Measurements from ENCODE around the gene PTHLH. TPM values are rescaled to one million over a fixed set of nuclear protein-coding genes. Genes with fewer than 3 reads are reported as not detected.

Gene PTHLH
- polyA plus RNA-seq, 1 of the 3 experiments (the other 2 are of a cell fraction): 29.0 TPM

DNA sequence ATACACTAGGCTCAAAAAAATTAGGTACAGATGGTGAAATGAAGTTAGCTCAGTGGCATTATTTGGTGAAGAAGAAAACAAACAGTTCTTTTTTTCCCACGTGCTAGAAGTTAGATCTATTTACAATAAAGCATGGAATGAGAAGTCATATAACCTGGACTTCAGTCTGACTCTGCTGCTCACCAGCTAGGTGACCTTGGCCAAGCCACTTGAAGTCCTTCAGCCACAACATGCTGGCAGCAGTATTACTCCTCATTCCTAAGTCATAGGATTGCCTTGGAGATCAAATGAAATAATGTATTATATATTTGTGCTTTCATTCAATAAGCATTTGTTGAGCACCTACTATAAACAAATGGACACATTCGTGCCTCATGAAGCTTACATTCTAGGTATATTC, 45.2 kb downstream of the PTHLH start:
- Histone ChIP-seq H3K9me3 (no peaks in the 10 kb centered on the region), H3K9me2 (no peaks in the 10 kb centered on the region), H3F3A (replicated peaks; ENCODE audit: insufficient read depth) (peaks cover 10% of the 10 kb centered on the region), H3K27me3 (ENCODE audit: insufficient read depth) (no peaks in the 10 kb centered on the region), H3K4me1 (ENCODE audit: control insufficient read depth in 1 of 2, insufficient read depth in 2 of 2, low read depth in 1 of 2, low read length in 1 of 2) (no peaks in the 10 kb centered on the region), H3K9ac (no peak overlapping the region), H3K79me2 (ENCODE audit: insufficient read depth) (no peaks in the 10 kb centered on the region), H4K20me1 (ENCODE audit: insufficient read depth) (no peaks in the 10 kb centered on the region), H3K27ac (ENCODE audit: low read depth in 2 of 2, low read length in 1 of 2) (no peak overlapping the region), H3K4me2 (no peak overlapping the region), H3K4me3 (ENCODE audit: low read depth in 2 of 2, low read length in 1 of 2) (no peak overlapping the region), H2AFZ (ENCODE audit: low read depth) (no peak overlapping the region), H3K36me3 (replicated peaks in 1 of 2; ENCODE audit: control insufficient read depth in 1 of 2, insufficient read depth in 2 of 2, low read length in 1 of 2) (no peaks in the 10 kb centered on the region)
- no peak for DNase-seq
- WGBS (ENCODE audit: low lambda C conversion rate): 24% methylated on average over 2 of the region's 2 CpGs
- POLR2A ChIA-PET: no interaction called here
- CTCF ChIA-PET: interaction anchor here (1.8 kb wide), 1 partner anchor 13 kb away, joined by 9 read pairs; no protein-coding TSS in a partner anchor
- TF ChIP-seq FOXM1 (IDR thresholded peaks at IDR 0.05; ENCODE audit: low read depth) (no peak), NFIC (IDR thresholded peaks at IDR 0.05; ENCODE audit: borderline replicate concordance) (no peak), FOXJ3 (CRISPR knock-in tag; IDR thresholded peaks at IDR 0.05) (no peak), NRF1 (IDR thresholded peaks at IDR 0.05; ENCODE audit: low read depth, low read length) (no peak)
- TF ChIP-seq, protein P1, sequence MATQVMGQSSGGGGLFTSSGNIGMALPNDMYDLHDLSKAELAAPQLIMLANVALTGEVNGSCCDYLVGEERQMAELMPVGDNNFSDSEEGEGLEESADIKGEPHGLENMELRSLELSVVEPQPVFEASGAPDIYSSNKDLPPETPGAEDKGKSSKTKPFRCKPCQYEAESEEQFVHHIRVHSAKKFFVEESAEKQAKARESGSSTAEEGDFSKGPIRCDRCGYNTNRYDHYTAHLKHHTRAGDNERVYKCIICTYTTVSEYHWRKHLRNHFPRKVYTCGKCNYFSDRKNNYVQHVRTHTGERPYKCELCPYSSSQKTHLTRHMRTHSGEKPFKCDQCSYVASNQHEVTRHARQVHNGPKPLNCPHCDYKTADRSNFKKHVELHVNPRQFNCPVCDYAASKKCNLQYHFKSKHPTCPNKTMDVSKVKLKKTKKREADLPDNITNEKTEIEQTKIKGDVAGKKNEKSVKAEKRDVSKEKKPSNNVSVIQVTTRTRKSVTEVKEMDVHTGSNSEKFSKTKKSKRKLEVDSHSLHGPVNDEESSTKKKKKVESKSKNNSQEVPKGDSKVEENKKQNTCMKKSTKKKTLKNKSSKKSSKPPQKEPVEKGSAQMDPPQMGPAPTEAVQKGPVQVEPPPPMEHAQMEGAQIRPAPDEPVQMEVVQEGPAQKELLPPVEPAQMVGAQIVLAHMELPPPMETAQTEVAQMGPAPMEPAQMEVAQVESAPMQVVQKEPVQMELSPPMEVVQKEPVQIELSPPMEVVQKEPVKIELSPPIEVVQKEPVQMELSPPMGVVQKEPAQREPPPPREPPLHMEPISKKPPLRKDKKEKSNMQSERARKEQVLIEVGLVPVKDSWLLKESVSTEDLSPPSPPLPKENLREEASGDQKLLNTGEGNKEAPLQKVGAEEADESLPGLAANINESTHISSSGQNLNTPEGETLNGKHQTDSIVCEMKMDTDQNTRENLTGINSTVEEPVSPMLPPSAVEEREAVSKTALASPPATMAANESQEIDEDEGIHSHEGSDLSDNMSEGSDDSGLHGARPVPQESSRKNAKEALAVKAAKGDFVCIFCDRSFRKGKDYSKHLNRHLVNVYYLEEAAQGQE (IDR thresholded peaks at IDR 0.05; ENCODE audit: low read depth, low read length): no peak
- TF ChIP-seq, protein P2, sequence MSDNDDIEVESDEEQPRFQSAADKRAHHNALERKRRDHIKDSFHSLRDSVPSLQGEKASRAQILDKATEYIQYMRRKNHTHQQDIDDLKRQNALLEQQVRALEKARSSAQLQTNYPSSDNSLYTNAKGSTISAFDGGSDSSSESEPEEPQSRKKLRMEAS (IDR thresholded peaks at IDR 0.05; ENCODE audit: low read depth): no peak

DNA sequence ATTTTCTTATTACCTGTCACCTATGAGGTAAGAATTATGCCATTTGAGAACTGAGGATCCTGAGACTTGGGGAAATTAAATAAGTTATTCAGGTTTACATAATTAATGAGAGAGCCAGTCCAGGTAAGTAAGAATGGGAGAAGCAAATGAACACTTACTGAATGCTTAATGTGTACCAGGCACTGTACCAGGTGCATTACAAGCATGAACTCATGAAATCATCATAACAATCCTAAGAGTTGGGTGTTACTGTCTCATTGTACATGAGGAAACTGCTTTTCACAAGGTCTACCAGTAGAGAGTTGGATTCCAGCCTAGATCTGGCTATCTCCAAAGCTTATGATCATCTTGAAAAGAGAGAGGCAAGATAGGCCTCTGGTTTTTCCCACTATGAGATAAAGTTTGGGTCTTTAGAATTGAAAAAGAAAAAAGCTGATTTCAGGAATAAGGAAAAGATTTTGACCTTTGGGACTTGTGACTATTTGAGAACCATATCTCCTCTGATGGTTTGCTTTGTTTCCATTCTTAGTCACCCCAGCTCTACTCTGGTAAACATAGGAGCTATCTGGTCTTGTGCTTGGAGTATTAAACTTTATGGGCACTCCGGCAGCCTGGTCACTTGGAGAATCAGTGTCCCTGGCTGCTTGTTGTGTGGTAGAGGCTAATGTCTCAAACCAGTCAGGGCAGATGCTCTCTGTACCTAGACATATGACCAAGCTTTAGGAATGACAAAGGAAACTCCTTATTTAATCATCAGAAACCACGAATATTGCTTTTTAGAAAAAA, 48.0 kb downstream of the PTHLH start:
- no peak overlapping the region for H2AFZ ChIP-seq (ENCODE audit: low read depth)
- no peaks in the 10 kb centered on the region for H4K20me1 ChIP-seq (ENCODE audit: insufficient read depth)
- TF ChIP-seq GATA2 (CRISPR knock-in tag; IDR thresholded peaks at IDR 0.05) (no peak), RCOR1 (IDR thresholded peaks at IDR 0.05; ENCODE audit: low read length) (no peak)
- CTCF ChIA-PET: interaction anchor here (0.9 to 1.7 kb wide), 2 partner anchors 9 to 16 kb away, joined by 3 to 6 read pairs; no protein-coding TSS in a partner anchor
- no peaks in the 10 kb centered on the region for H3K36me3 ChIP-seq (replicated peaks in 1 of 2; ENCODE audit: control insufficient read depth in 1 of 2, insufficient read depth in 2 of 2, low read length in 1 of 2)
- H3F3A ChIP-seq (replicated peaks; ENCODE audit: insufficient read depth): peaks cover 12% of the 10 kb centered on the region
- 57% methylated on average over 2 of the region's 2 CpGs for WGBS (ENCODE audit: low lambda C conversion rate)
- H3K4me3 ChIP-seq (ENCODE audit: low read depth in 2 of 2, low read length in 1 of 2): no peak overlapping the region
- no peaks in the 10 kb centered on the region for H3K79me2 ChIP-seq (ENCODE audit: insufficient read depth)
- POLR2A ChIA-PET: no interaction called here
- H3K4me2 ChIP-seq: no peak overlapping the region
- H3K27ac ChIP-seq (ENCODE audit: low read depth in 2 of 2, low read length in 1 of 2): no peak overlapping the region
- H3K9me3 ChIP-seq: no peaks in the 10 kb centered on the region
- H3K9me2 ChIP-seq: no peaks in the 10 kb centered on the region
- no peaks in the 10 kb centered on the region for H3K4me1 ChIP-seq (ENCODE audit: control insufficient read depth in 1 of 2, insufficient read depth in 2 of 2, low read depth in 1 of 2, low read length in 1 of 2)
- no peak for DNase-seq
- no peaks in the 10 kb centered on the region for H3K27me3 ChIP-seq (ENCODE audit: insufficient read depth)
- H3K9ac ChIP-seq: no peak overlapping the region

Data from SK-N-SH (cell line).